K562 (cell line): ENCODE measurements around the gene FUT6. TPM values are rescaled to one million over a fixed set of nuclear protein-coding genes. Genes with fewer than 3 reads are reported as not detected.

Source experiments
- ATF7 ChIP-seq: fragments of 450-650 bp; IDR thresholded peaks from 2 replicates; pipeline ENCODE4 v1.7.1; 2014; ENCODE audit warnings: mild to moderate bottlenecking, moderate library complexity
- CEBPB ChIP-seq: fragments of 450-650 bp; IDR thresholded peaks from 2 replicates; pipeline ENCODE4 v1.6.1; 2016; ENCODE audit warnings: missing genetic modification characterization, missing compliant biosample characterization
- CREB1 ChIP-seq, 2 experiments: sonication (generic) in 1 of 2; formaldehyde crosslinking in 1 of 2; IDR thresholded peaks; 2 replicates each; pipeline versions ENCODE4 v1.6.1 to v1.8.0; 2012 to 2022; ENCODE audit warnings: inconsistent platforms in 1 of 2, mild to moderate bottlenecking in 1 of 2, missing genetic modification reagents in 1 of 2, moderate library complexity in 1 of 2
- ETV5 ChIP-seq: sonication (generic); formaldehyde crosslinking; IDR thresholded peaks from 2 replicates; pipeline ENCODE4 v1.4.0; 2020; ENCODE audit warnings: low read depth, mild to moderate bottlenecking, missing genetic modification reagents
- IRF2 ChIP-seq: sonication (generic); formaldehyde crosslinking; IDR thresholded peaks from 2 replicates; pipeline ENCODE4 v1.8.1; 2022; ENCODE audit warnings: mild to moderate bottlenecking, missing genetic modification reagents
- KLF10 ChIP-seq: fragments of 250-450 bp; sonication (Bioruptor Pico); IDR thresholded peaks from 2 replicates; pipeline ENCODE4 v1.6.1; 2021; ENCODE audit warnings: matching md5 sums
- MCM5 ChIP-seq: fragments of 450-650 bp; IDR thresholded peaks from 2 replicates; pipeline ENCODE4 v1.6.1; 2016; ENCODE audit warnings: low read depth
- PKNOX1 ChIP-seq: fragments of 450-650 bp; IDR thresholded peaks from 2 replicates; pipeline ENCODE4 v1.6.1; 2016
- POLR2AphosphoS2 ChIP-seq: IDR thresholded peaks from 2 replicates; pipeline ENCODE4 v1.6.1; 2012; ENCODE audit warnings: low read length, improper control_type of control experiment
- TCF3 ChIP-seq: sonication (generic); formaldehyde crosslinking; IDR thresholded peaks from 2 replicates; pipeline ENCODE4 v1.4.0; 2020; ENCODE audit warnings: mild to moderate bottlenecking, missing genetic modification reagents
- YBX1 ChIP-seq: fragments of 450-650 bp; IDR thresholded peaks from 2 replicates; pipeline ENCODE4 v1.7.1; 2016; ENCODE audit warnings: mild to moderate bottlenecking
- ZBTB33 ChIP-seq: sonication (generic); formaldehyde crosslinking; IDR thresholded peaks from 2 replicates; pipeline ENCODE4 v1.8.1; 2023; ENCODE audit warnings: mild to moderate bottlenecking, missing genetic modification reagents
- ZBTB7A ChIP-seq: IDR thresholded peaks from 2 replicates; pipeline ENCODE4 v1.6.1; 2011; ENCODE audit warnings: low read depth, mild to moderate bottlenecking, low read length, moderate library complexity, borderline replicate concordance; ENCODE audit not compliant: control insufficient read depth
- ZC3H8 ChIP-seq: fragments of 450-650 bp; IDR thresholded peaks from 2 replicates; pipeline ENCODE4 v1.6.1; 2017
- ZNF431 ChIP-seq: sonication (generic); formaldehyde crosslinking; IDR thresholded peaks from 2 replicates; pipeline ENCODE4 v1.8.0; 2022; ENCODE audit warnings: mild to moderate bottlenecking, missing genetic modification reagents
- polyA plus RNA-seq, 8 experiments: library from polyadenylated mRNA; depleted of rRNA in 4 of 8; stranded (reverse) in 5 of 8; unstranded in 3 of 8; fragments of >200 nt; fragmentation: Nextera tagmentation in 2 of 8; fragmentation: Illumina TruSeq in 1 of 8; extraction: Ambion mirVana in 2 of 8; extraction: Trizol in 1 of 8; gene quantifications; 2 replicates each; pipeline versions ENCODE4 v1.2.1 to v1.2.3, GENCODE V29; 2011 to 2014; ENCODE audit warnings: inconsistent platforms in 1 of 8, missing spikeins in 1 of 8
- total RNA-seq, 7 experiments: library from RNA; depleted of rRNA in 6 of 7; stranded (reverse); fragments of >200 nt in 6 of 7; fragmentation: Illumina TruSeq in 2 of 7; extraction: Trizol in 2 of 7; gene quantifications; 2 replicates each; pipeline versions ENCODE4 v1.2.1 to v1.2.3, GENCODE V29; 2011 to 2021; ENCODE audit warnings: low replicate concordance in 1 of 7
- TF ChIP-seq, protein P1 (sequence below): fragments of 250-450 bp; sonication (Bioruptor Pico); IDR thresholded peaks from 2 replicates; pipeline ENCODE4 v1.5.0; 2021
- TF ChIP-seq, protein P2 (sequence below): sonication (generic); formaldehyde crosslinking; IDR thresholded peaks from 2 replicates; pipeline ENCODE4 v1.8.0; 2022; ENCODE audit warnings: mild to moderate bottlenecking, missing genetic modification reagents
- TF ChIP-seq, protein P3 (sequence below): fragments of 250-450 bp; sonication (Bioruptor Pico); IDR thresholded peaks from 2 replicates; pipeline ENCODE4 v1.4.0; 2020
- TF ChIP-seq, protein P4 (sequence below): sonication (generic); formaldehyde crosslinking; IDR thresholded peaks from 2 replicates; pipeline ENCODE4 v1.8.0; 2022; ENCODE audit warnings: mild to moderate bottlenecking, missing genetic modification reagents, borderline replicate concordance

The FUT6 gene
- total and polyA plus RNA-seq, 9 of the 15 experiments (the other 6 are each of a cell fraction or from before 2014, with no cell fraction given), result 0.04 TPM; not detected in 8

- 0 out of 2 replicates have a peak, but pooled peaks have one; percentile 22 for TF ChIP-seq ZBTB33
- TF ChIP-seq PKNOX1, result peak; percentile 55
- TF ChIP-seq MCM5, result no peak
- TF ChIP-seq POLR2AphosphoS2, result peak; percentile 86; the same call in 1 of the 2 replicates
- TF ChIP-seq, protein P1, sequence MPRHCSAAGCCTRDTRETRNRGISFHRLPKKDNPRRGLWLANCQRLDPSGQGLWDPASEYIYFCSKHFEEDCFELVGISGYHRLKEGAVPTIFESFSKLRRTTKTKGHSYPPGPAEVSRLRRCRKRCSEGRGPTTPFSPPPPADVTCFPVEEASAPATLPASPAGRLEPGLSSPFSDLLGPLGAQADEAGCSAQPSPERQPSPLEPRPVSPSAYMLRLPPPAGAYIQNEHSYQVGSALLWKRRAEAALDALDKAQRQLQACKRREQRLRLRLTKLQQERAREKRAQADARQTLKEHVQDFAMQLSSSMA (CRISPR knock-in tag), result peak; percentile 83; the same call in 1 of the 2 replicates
- TF ChIP-seq TCF3 (CRISPR knock-in tag), result peak; percentile 33; the same call in 1 of the 2 replicates
- TF ChIP-seq YBX1, result no peak
- peak; percentile 98 for TF ChIP-seq ATF7
- TF ChIP-seq ZNF431 (CRISPR knock-in tag), result peak; percentile 78
- TF ChIP-seq, protein P2, sequence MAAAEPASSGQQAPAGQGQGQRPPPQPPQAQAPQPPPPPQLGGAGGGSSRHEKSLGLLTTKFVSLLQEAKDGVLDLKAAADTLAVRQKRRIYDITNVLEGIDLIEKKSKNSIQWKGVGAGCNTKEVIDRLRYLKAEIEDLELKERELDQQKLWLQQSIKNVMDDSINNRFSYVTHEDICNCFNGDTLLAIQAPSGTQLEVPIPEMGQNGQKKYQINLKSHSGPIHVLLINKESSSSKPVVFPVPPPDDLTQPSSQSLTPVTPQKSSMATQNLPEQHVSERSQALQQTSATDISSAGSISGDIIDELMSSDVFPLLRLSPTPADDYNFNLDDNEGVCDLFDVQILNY, result peak; percentile 54; the same call in 1 of the 2 replicates
- TF ChIP-seq CEBPB, result peak; percentile 71
- peak; percentile 97 for TF ChIP-seq CREB1 (IDR thresholded peaks at IDR 0.05)
- TF ChIP-seq CREB1 (CRISPR knock-in tag; IDR thresholded peaks at IDR 0.05), result peak; percentile 95
- peak; percentile 69; the same call in 1 of the 2 replicates for TF ChIP-seq ZBTB7A
- TF ChIP-seq, protein P3, sequence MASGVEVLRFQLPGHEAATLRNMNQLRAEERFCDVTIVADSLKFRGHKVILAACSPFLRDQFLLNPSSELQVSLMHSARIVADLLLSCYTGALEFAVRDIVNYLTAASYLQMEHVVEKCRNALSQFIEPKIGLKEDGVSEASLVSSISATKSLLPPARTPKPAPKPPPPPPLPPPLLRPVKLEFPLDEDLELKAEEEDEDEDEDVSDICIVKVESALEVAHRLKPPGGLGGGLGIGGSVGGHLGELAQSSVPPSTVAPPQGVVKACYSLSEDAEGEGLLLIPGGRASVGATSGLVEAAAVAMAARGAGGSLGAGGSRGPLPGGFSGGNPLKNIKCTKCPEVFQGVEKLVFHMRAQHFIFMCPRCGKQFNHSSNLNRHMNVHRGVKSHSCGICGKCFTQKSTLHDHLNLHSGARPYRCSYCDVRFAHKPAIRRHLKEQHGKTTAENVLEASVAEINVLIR (CRISPR knock-in tag), result peak; percentile 88
- TF ChIP-seq ZC3H8, result no peak
- TF ChIP-seq, protein P4, sequence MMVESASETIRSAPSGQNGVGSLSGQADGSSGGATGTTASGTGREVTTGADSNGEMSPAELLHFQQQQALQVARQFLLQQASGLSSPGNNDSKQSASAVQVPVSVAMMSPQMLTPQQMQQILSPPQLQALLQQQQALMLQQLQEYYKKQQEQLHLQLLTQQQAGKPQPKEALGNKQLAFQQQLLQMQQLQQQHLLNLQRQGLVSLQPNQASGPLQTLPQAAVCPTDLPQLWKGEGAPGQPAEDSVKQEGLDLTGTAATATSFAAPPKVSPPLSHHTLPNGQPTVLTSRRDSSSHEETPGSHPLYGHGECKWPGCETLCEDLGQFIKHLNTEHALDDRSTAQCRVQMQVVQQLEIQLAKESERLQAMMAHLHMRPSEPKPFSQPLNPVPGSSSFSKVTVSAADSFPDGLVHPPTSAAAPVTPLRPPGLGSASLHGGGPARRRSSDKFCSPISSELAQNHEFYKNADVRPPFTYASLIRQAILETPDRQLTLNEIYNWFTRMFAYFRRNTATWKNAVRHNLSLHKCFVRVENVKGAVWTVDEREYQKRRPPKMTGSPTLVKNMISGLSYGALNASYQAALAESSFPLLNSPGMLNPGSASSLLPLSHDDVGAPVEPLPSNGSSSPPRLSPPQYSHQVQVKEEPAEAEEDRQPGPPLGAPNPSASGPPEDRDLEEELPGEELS (CRISPR knock-in tag), result peak; percentile 52; the same call in 1 of the 2 replicates
- TF ChIP-seq KLF10, result no peak
- TF ChIP-seq ETV5 (CRISPR knock-in tag), result peak; percentile 89
- no peak for TF ChIP-seq IRF2
Observed at GRCh38 chr19:5790559-5791520, 48.7 kb downstream of the FUT6 start, which contains the start of gene DUS3L (continued).
